WTC11 (cell line): ENCODE measurements around the gene ZNF827. TPM values are rescaled to one million over a fixed set of nuclear protein-coding genes. Genes with fewer than 3 reads are reported as not detected.

Experiments
- ATAC-seq: fragments of 200-7000 bp; cut with Tn5 transposase; 2 replicates; pipeline ENCODE4 v1.10.0; 2021; ENCODE audit warnings: mild to moderate bottlenecking, moderate library complexity
- CTCF ChIA-PET: fragments of 300-600 bp; sonication (Branson Sonifier 250); formaldehyde crosslinking; loops from one replicate; lab custom pipeline; 2021; ENCODE audit warnings: antibody characterized with exemption; lab: Charles Lee
- POLR2A ChIA-PET: fragments of 350-600 bp; sonication (Branson Sonifier 250); formaldehyde crosslinking; loops from one replicate; lab custom pipeline; 2021; ENCODE audit warnings: antibody characterized with exemption; lab: Charles Lee
- DNase-seq: peaks from one replicate; pipeline ENCODE4 v3.0.0; 2021; ENCODE audit warnings: low spot score
- H3K27ac Mint-ChIP-seq: 2 replicates; pipeline ENCODE4 v1.8.0; 2021; ENCODE audit warnings: mixed read lengths
- H3K27me3 Mint-ChIP-seq: 2 replicates; pipeline ENCODE4 v1.8.0; 2021; ENCODE audit warnings: low read depth, mild to moderate bottlenecking, moderate library complexity, mixed read lengths
- H3K36me3 Mint-ChIP-seq: 2 replicates; pipeline ENCODE4 v1.8.0; 2021; ENCODE audit warnings: mixed read lengths
- H3K4me1 Mint-ChIP-seq: 2 replicates; pipeline ENCODE4 v1.8.0; 2022; ENCODE audit warnings: mixed read lengths
- H3K4me3 Mint-ChIP-seq: 2 replicates; pipeline ENCODE4 v1.8.0; 2021; ENCODE audit warnings: mild to moderate bottlenecking, moderate library complexity, mixed read lengths
- H3K9me3 Mint-ChIP-seq: 2 replicates; pipeline ENCODE4 v1.8.0; 2021; ENCODE audit warnings: mixed read lengths
- CREM ChIP-seq: sonication (generic); formaldehyde crosslinking; IDR thresholded peaks from 2 replicates; pipeline ENCODE4 v1.8.1; 2022; ENCODE audit warnings: mild to moderate bottlenecking, missing genetic modification reagents, moderate library complexity
- ELF4 ChIP-seq: sonication (generic); formaldehyde crosslinking; IDR thresholded peaks from 2 replicates; pipeline ENCODE4 v1.8.1; 2022; ENCODE audit warnings: low read depth, mild to moderate bottlenecking, moderate library complexity, missing genetic modification reagents
- EMX1 ChIP-seq: fragments of 250-450 bp; sonication (Bioruptor Pico); IDR thresholded peaks from 2 replicates; pipeline ENCODE4 v1.8.0; 2021; ENCODE audit warnings: mild to moderate bottlenecking
- GABPB1 ChIP-seq: sonication (generic); formaldehyde crosslinking; IDR thresholded peaks from 2 replicates; pipeline ENCODE4 v1.8.1; 2023; ENCODE audit warnings: mild to moderate bottlenecking, missing genetic modification reagents
- GRHL2 ChIP-seq: fragments of 250-450 bp; sonication (Bioruptor Pico); IDR thresholded peaks from 2 replicates; pipeline ENCODE4 v1.8.0; 2022; ENCODE audit warnings: mild to moderate bottlenecking, moderate library complexity; ENCODE audit not compliant: insufficient replicate concordance, severe bottlenecking
- JUN ChIP-seq: sonication (generic); formaldehyde crosslinking; IDR thresholded peaks from 2 replicates; pipeline ENCODE4 v1.8.0; 2023; ENCODE audit warnings: mild to moderate bottlenecking, missing genetic modification reagents
- MYBL2 ChIP-seq: sonication (generic); formaldehyde crosslinking; IDR thresholded peaks from 2 replicates; pipeline ENCODE4 v1.8.1; 2023; ENCODE audit warnings: mild to moderate bottlenecking, moderate library complexity, missing genetic modification reagents
- NFATC4 ChIP-seq: fragments of 250-450 bp; sonication (Bioruptor Pico); IDR thresholded peaks from 2 replicates; pipeline ENCODE4 v1.9.0; 2021; ENCODE audit warnings: mild to moderate bottlenecking
- OVOL2 ChIP-seq: fragments of 250-450 bp; sonication (Bioruptor Pico); IDR thresholded peaks from 2 replicates; pipeline ENCODE4 v1.9.0; 2021; ENCODE audit warnings: mild to moderate bottlenecking, borderline replicate concordance
- SOX15 ChIP-seq: fragments of 250-450 bp; sonication (Bioruptor Pico); IDR thresholded peaks from 2 replicates; pipeline ENCODE4 v1.9.0; 2021; ENCODE audit warnings: mild to moderate bottlenecking
- ZBTB21 ChIP-seq: sonication (generic); formaldehyde crosslinking; IDR thresholded peaks from 2 replicates; pipeline ENCODE4 v1.8.1; 2023; ENCODE audit warnings: mild to moderate bottlenecking, missing genetic modification reagents, borderline replicate concordance
- total RNA-seq: library from RNA; stranded (reverse); gene quantifications from 3 replicates; pipeline ENCODE4 v1.2.3, GENCODE V29; 2021
- TF ChIP-seq, protein P1 (sequence below): sonication (generic); formaldehyde crosslinking; IDR thresholded peaks from 2 replicates; pipeline ENCODE4 v1.8.1; 2023; ENCODE audit warnings: mild to moderate bottlenecking, missing genetic modification reagents
- TF ChIP-seq, protein P2 (sequence below): sonication (generic); formaldehyde crosslinking; IDR thresholded peaks from 2 replicates; pipeline ENCODE4 v1.8.0; 2022; ENCODE audit warnings: mild to moderate bottlenecking, missing genetic modification reagents
- TF ChIP-seq, protein P3 (sequence below): fragments of 200-600 bp; IDR thresholded peaks from 2 replicates; pipeline ENCODE4 v1.8.0; 2022; ENCODE audit warnings: antibody characterized with exemption
- TF ChIP-seq, protein P4 (sequence below): sonication (generic); formaldehyde crosslinking; IDR thresholded peaks from 2 replicates; pipeline ENCODE4 v1.8.1; 2023; ENCODE audit warnings: mild to moderate bottlenecking, moderate library complexity, missing genetic modification reagents
- TF ChIP-seq, protein P5 (sequence below): sonication (generic); formaldehyde crosslinking; IDR thresholded peaks from 2 replicates; pipeline ENCODE4 v1.8.1; 2022; ENCODE audit warnings: low read depth, mild to moderate bottlenecking, moderate library complexity, missing genetic modification reagents, borderline replicate concordance
- TF ChIP-seq, protein P6 (sequence below): fragments of 250-450 bp; sonication (Bioruptor Pico); IDR thresholded peaks from 2 replicates; pipeline ENCODE4 v1.9.0; 2021; ENCODE audit warnings: mild to moderate bottlenecking, borderline replicate concordance

ZNF827 gene
- total RNA-seq, 1 experiment from 2014 or later, result 25.6 TPM

DNA sequence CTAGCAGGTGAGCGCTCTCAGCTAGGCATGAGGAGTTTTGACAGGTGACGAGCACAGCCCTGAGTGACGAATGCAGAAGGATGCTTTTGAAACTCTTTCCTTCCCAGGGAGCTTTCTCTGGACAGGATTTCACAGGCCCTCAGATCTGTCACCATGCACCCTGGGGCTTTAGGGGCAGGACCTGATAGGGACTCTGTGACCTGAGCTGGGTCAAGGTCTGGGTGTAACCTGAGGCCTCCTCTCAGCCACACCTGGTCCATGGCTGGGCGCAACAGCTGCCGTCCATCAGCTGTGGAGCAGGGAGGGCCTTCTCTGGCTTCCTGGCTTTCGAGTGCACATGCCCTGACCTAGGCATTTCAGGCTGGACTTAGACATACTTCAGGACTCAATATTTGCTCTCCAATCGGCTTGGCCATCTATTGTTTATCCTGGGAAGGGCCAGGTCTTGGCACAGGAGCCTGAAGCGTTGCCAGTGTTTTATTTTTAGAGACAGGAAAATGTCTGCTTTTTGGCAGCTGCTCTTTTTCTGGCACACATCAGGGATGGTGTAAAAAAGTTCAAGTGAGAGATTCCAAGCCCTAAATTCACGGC, 202.3 kb downstream of the ZNF827 start:
- no peak for ATAC-seq
- no peak overlapping the region for H3K27ac Mint-ChIP-seq
- H3K27me3 Mint-ChIP-seq, result no peaks in the 10 kb centered on the region
- no peaks in the 10 kb centered on the region for H3K9me3 Mint-ChIP-seq
- peaks cover 6% of the 10 kb centered on the region for H3K36me3 Mint-ChIP-seq
- POLR2A ChIA-PET, result no interaction called here
- peaks cover 49% of the 10 kb centered on the region for H3K4me1 Mint-ChIP-seq
- TF ChIP-seq EMX1 (CRISPR knock-in tag), result no peak
- TF ChIP-seq, protein P1, sequence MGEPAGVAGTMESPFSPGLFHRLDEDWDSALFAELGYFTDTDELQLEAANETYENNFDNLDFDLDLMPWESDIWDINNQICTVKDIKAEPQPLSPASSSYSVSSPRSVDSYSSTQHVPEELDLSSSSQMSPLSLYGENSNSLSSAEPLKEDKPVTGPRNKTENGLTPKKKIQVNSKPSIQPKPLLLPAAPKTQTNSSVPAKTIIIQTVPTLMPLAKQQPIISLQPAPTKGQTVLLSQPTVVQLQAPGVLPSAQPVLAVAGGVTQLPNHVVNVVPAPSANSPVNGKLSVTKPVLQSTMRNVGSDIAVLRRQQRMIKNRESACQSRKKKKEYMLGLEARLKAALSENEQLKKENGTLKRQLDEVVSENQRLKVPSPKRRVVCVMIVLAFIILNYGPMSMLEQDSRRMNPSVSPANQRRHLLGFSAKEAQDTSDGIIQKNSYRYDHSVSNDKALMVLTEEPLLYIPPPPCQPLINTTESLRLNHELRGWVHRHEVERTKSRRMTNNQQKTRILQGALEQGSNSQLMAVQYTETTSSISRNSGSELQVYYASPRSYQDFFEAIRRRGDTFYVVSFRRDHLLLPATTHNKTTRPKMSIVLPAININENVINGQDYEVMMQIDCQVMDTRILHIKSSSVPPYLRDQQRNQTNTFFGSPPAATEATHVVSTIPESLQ, result no peak
- TF ChIP-seq, protein P2, sequence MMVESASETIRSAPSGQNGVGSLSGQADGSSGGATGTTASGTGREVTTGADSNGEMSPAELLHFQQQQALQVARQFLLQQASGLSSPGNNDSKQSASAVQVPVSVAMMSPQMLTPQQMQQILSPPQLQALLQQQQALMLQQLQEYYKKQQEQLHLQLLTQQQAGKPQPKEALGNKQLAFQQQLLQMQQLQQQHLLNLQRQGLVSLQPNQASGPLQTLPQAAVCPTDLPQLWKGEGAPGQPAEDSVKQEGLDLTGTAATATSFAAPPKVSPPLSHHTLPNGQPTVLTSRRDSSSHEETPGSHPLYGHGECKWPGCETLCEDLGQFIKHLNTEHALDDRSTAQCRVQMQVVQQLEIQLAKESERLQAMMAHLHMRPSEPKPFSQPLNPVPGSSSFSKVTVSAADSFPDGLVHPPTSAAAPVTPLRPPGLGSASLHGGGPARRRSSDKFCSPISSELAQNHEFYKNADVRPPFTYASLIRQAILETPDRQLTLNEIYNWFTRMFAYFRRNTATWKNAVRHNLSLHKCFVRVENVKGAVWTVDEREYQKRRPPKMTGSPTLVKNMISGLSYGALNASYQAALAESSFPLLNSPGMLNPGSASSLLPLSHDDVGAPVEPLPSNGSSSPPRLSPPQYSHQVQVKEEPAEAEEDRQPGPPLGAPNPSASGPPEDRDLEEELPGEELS (CRISPR knock-in tag), result no peak
- TF ChIP-seq, all 79 proteins: peak for 0
- H3K4me3 Mint-ChIP-seq, result no peak overlapping the region
- no peak for DNase-seq
- CTCF ChIA-PET, result no interaction called here

DNA sequence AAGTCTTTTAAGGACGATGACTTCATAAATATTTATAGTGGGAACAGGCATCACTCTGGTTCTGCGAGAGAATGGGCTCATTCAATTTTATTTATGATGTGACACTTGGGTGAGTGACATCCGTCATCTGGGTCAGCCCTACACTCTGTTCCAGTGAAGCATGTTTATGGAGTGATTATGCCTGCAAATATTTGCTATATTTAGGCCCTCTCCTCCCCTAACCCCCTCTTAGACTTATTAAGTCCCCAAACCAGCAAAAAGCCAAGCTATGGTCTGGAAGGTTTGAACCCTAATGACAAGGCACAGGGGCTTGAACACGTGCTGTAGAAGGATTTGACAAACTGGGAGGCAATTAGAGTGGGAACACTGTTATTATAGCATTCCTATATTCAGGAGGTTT, 202.8 kb downstream of the ZNF827 start:
- no peak overlapping the region for H3K27ac Mint-ChIP-seq
- no peaks in the 10 kb centered on the region for H3K27me3 Mint-ChIP-seq
- H3K4me1 Mint-ChIP-seq, result peaks cover 53% of the 10 kb centered on the region
- TF ChIP-seq, protein P3, sequence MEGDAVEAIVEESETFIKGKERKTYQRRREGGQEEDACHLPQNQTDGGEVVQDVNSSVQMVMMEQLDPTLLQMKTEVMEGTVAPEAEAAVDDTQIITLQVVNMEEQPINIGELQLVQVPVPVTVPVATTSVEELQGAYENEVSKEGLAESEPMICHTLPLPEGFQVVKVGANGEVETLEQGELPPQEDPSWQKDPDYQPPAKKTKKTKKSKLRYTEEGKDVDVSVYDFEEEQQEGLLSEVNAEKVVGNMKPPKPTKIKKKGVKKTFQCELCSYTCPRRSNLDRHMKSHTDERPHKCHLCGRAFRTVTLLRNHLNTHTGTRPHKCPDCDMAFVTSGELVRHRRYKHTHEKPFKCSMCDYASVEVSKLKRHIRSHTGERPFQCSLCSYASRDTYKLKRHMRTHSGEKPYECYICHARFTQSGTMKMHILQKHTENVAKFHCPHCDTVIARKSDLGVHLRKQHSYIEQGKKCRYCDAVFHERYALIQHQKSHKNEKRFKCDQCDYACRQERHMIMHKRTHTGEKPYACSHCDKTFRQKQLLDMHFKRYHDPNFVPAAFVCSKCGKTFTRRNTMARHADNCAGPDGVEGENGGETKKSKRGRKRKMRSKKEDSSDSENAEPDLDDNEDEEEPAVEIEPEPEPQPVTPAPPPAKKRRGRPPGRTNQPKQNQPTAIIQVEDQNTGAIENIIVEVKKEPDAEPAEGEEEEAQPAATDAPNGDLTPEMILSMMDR, result no peak
- no peak for TF ChIP-seq ZBTB21 (CRISPR knock-in tag)
- no peak for TF ChIP-seq NFATC4 (CRISPR knock-in tag)
- TF ChIP-seq GABPB1 (CRISPR knock-in tag), result no peak
- TF ChIP-seq, protein P4, sequence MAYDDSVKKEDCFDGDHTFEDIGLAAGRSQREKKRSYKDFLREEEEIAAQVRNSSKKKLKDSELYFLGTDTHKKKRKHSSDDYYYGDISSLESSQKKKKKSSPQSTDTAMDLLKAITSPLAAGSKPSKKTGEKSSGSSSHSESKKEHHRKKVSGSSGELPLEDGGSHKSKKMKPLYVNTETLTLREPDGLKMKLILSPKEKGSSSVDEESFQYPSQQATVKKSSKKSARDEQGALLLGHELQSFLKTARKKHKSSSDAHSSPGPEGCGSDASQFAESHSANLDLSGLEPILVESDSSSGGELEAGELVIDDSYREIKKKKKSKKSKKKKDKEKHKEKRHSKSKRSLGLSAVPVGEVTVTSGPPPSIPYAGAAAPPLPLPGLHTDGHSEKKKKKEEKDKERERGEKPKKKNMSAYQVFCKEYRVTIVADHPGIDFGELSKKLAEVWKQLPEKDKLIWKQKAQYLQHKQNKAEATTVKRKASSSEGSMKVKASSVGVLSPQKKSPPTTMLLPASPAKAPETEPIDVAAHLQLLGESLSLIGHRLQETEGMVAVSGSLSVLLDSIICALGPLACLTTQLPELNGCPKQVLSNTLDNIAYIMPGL, result no peak
- TF ChIP-seq SOX15 (CRISPR knock-in tag), result no peak
- TF ChIP-seq CREM, result no peak
- TF ChIP-seq, protein P5, sequence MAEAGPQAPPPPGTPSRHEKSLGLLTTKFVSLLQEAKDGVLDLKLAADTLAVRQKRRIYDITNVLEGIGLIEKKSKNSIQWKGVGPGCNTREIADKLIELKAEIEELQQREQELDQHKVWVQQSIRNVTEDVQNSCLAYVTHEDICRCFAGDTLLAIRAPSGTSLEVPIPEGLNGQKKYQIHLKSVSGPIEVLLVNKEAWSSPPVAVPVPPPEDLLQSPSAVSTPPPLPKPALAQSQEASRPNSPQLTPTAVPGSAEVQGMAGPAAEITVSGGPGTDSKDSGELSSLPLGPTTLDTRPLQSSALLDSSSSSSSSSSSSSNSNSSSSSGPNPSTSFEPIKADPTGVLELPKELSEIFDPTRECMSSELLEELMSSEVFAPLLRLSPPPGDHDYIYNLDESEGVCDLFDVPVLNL, result no peak
- TF ChIP-seq MYBL2 (CRISPR knock-in tag), result no peak
- TF ChIP-seq, all 79 proteins: peak for 0
- Mint-ChIP-seq H3K4me3 (no peak overlapping the region), H3K36me3 (peaks cover 9% of the 10 kb centered on the region), H3K9me3 (no peaks in the 10 kb centered on the region)
- DNase-seq (no peak), ATAC-seq (no peak)
- ChIA-PET CTCF (no interaction called here), POLR2A (no interaction called here)

DNA sequence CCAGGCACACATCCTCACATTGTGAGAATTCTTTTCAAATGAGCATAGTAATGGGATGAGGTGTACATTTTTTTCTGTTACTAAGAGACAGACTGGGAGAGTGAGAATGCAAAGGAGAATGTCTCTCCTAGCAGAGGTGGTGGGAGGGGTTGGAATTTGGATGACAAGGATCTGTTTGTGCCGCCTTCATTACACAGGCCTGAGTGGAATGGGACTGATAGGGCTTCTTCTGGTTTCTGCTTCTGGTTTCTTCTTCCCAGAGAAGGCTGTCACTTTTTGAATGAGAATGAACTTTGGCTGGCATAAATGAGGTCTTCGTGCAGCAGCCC, 203.3 kb downstream of the ZNF827 start:
- no peaks in the 10 kb centered on the region for H3K9me3 Mint-ChIP-seq
- DNase-seq (no peak), ATAC-seq (no peak)
- H3K36me3 Mint-ChIP-seq, result peaks cover 12% of the 10 kb centered on the region
- no peaks in the 10 kb centered on the region for H3K27me3 Mint-ChIP-seq
- H3K4me3 Mint-ChIP-seq, result no peak overlapping the region
- ChIA-PET CTCF (no interaction called here), POLR2A (no interaction called here)
- H3K27ac Mint-ChIP-seq, result no peak overlapping the region
- H3K4me1 Mint-ChIP-seq, result peaks cover 51% of the 10 kb centered on the region
- TF ChIP-seq, protein P6, sequence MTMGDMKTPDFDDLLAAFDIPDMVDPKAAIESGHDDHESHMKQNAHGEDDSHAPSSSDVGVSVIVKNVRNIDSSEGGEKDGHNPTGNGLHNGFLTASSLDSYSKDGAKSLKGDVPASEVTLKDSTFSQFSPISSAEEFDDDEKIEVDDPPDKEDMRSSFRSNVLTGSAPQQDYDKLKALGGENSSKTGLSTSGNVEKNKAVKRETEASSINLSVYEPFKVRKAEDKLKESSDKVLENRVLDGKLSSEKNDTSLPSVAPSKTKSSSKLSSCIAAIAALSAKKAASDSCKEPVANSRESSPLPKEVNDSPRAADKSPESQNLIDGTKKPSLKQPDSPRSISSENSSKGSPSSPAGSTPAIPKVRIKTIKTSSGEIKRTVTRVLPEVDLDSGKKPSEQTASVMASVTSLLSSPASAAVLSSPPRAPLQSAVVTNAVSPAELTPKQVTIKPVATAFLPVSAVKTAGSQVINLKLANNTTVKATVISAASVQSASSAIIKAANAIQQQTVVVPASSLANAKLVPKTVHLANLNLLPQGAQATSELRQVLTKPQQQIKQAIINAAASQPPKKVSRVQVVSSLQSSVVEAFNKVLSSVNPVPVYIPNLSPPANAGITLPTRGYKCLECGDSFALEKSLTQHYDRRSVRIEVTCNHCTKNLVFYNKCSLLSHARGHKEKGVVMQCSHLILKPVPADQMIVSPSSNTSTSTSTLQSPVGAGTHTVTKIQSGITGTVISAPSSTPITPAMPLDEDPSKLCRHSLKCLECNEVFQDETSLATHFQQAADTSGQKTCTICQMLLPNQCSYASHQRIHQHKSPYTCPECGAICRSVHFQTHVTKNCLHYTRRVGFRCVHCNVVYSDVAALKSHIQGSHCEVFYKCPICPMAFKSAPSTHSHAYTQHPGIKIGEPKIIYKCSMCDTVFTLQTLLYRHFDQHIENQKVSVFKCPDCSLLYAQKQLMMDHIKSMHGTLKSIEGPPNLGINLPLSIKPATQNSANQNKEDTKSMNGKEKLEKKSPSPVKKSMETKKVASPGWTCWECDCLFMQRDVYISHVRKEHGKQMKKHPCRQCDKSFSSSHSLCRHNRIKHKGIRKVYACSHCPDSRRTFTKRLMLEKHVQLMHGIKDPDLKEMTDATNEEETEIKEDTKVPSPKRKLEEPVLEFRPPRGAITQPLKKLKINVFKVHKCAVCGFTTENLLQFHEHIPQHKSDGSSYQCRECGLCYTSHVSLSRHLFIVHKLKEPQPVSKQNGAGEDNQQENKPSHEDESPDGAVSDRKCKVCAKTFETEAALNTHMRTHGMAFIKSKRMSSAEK (CRISPR knock-in tag), result no peak
- TF ChIP-seq ELF4 (CRISPR knock-in tag) (no peak), OVOL2 (CRISPR knock-in tag) (no peak), MYBL2 (CRISPR knock-in tag) (no peak), JUN (CRISPR knock-in tag) (no peak), GRHL2 (no peak)
- TF ChIP-seq, protein P5, result no peak
